ENCODE results near the gene MAGEB6. TPM values are rescaled to one million over a fixed set of nuclear protein-coding genes. Genes with fewer than 3 reads are reported as not detected.
"Not testable (repeated sequence)": the region's sequence is repeated elsewhere in the genome, so short reads cannot be mapped to it uniquely, and the experiment has no call there.

MAGEB6 gene, protein sequence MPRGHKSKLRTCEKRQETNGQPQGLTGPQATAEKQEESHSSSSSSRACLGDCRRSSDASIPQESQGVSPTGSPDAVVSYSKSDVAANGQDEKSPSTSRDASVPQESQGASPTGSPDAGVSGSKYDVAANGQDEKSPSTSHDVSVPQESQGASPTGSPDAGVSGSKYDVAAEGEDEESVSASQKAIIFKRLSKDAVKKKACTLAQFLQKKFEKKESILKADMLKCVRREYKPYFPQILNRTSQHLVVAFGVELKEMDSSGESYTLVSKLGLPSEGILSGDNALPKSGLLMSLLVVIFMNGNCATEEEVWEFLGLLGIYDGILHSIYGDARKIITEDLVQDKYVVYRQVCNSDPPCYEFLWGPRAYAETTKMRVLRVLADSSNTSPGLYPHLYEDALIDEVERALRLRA
- total RNA-seq = not detected
- long read RNA-seq = 0 reads

- DNase-seq (no peak), ATAC-seq (no peak)
- intact Hi-C loops (cut with DNase I) = no loop called here
Observed at GRCh38 chrX:26192204-26192603, at the start of gene MAGEB6. Gene MAGEB6, plus strand, starts transcription at chrX:26192440. Its CDS starts 1,407 bp downstream, at chrX:26193847.

GRCh38 chrX:26146024-26146423, 46.2 kb upstream of the MAGEB6 start:
- peak in 1 of 2 donors; percentile 34 for ATAC-seq
- DNase-seq = no peak
- intact Hi-C loops (cut with DNase I) = no loop called here

GRCh38 chrX:26160301-26160700, 31.9 kb upstream of the MAGEB6 start, which contains the start of gene MAGEB6B:
Gene MAGEB6B, plus strand, starts transcription at chrX:26160601. Its CDS starts 0 bp downstream, at chrX:26160601.
- ATAC-seq (no peak), DNase-seq (no peak)

DNA sequence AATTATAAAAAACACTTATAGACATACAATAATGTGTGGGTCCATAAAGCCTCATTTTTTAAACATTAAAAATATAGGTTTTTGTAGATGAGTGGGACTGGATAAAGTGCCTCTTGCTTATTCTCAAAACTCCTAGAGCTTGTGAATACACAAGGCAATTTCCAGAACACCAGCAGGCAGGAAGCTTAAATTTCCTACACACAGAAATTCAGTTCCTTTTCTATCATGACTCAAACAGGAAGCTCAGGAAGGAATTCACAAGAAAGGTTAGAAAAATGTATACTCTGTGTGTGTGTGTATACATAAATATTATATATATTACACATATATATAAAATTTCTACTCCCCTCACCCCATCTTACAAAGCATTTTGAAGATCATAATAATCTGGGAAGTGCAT, 11.3 kb downstream of the MAGEB6 start:
- DNase-seq (no peak), ATAC-seq (no peak)
- intact Hi-C loops (cut with DNase I) = no loop called here

More at GRCh38 chrX:26160301-26160700, 31.9 kb upstream of the MAGEB6 start, which contains the start of gene MAGEB6B:
- intact Hi-C loops (cut with DNase I) = no loop called here

DNA sequence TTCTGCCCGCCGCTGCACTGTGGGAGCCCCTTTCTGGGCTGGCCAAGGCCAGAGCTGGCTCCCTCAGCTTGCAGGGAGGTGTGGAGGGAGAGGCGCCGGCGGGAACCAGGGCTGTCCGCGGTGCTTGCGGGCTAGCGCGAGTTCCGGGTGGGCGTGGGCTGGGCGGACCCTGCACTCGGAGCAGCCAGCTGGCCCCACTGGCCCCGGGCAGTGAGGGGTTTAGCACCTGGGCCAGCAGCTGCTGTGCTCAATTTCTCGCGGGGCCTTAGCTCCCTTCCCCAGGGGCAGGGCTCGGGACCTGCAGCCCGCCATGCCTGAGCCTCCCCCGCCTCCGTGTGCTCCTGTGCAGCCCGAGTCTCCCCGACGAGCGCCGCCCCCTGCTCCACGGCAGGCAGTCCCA, 12.5 kb downstream of the MAGEB6 start:
- intact Hi-C loops (cut with DNase I); DNase-seq; ATAC-seq: not testable (repeated sequence)

DNA sequence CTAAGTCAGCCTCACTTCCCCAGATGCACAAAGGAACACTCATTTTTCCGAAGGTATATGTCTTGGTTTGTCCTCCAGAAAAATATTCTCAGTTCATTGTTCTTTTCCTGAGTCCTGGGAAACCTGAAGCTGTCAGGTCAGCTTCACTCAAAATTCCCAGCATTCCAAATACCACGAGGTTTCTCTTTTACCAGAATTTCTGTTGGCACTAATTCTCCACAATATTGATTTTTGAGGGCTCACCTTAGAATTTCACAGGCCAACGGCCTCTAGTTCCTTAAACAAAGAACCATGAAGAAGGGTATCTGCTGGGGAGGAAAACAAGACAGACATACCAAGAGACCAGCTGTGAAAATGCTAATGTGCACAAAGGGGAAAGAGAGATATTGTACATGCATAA, 15.8 kb downstream of the MAGEB6 start:
- ATAC-seq (no peak), DNase-seq (no peak)
- intact Hi-C loops (cut with DNase I) = no loop called here

DNA sequence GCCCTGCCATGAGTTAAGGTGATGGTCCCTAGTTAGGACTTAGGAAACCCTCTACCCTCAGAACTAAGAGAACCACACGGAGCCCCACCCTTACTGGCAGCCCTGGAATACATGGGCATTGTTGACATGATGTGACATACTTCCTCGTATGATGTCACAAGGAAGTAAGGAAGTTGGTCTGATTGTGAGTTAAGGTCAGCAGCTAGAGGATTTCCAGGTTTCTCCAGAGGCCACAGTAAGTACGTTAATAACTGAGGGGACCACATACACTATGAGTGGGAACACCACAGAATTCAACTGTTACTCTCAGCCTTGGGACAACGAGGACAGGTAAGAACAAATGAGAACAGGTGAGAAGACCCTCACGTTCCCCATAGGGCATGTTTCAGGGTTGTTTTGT, 23.6 kb downstream of the MAGEB6 start, which contains the start of gene MAGEB5:
TSS of gene MAGEB5 (plus strand) at position 301 of the 400 bp plus-strand sequence. CDS start 1,133 bp downstream, outside the sequence.
- intact Hi-C loops (cut with DNase I) = no loop called here
- ATAC-seq = no peak
- no peak for DNase-seq

DNA sequence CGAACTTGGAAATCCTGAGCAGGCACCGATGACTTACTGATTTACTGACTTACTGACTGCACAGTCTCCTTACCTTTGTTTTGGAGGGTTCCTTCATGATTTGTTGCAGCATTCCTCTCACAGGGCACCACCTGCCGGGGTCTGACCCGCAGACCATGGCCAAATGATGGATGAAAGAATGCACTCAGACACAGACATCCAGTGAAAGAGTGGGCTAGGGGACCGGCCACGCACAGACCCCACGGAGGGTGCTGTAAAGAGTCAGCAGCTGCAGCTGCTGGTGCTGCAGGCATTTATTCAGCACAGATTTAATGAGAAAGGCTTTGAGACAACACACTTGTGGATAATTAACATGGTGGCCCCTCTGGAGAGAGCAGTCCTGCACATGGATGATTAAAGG, 27.1 kb downstream of the MAGEB6 start:
- DNase-seq (no peak), ATAC-seq (no peak)
- intact Hi-C loops (cut with DNase I) = no loop called here

DNA sequence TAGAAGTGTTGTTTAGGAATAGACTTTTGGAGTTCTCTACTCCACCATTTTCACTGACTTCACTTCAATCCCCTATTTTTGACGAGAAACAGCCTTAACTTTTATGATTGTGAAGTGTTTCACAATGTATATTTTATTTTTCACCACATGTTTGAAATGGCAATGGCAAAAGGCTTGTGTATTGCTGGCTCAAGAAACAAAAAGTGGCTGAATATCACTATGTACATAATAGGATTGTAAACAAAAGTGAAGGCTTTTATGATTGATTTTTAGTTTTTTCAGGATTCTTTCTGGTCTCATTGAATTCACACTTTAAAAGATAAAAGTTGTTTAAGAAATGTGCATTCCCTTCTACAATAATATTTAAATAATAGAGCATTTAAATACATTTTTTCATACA, 41.9 kb downstream of the MAGEB6 start:
- intact Hi-C loops (cut with DNase I) = no loop called here
- no peak for DNase-seq
- ATAC-seq = no peak

Other genes starting within 250 kb of the MAGEB6 start
- gene MAGEB18, start 54.1 kb upstream of the MAGEB6 start, total RNA-seq = not detected
- gene MAGEB6B, start 31.8 kb upstream of the MAGEB6 start, total RNA-seq = not detected
- not detected for gene MAGEB5, start 23.7 kb downstream of the MAGEB6 start, total RNA-seq